Cardiac fibroblast (primary cell): Measurements from ENCODE around the gene PRKG2.
A peak's percentile ranks its signal among the peaks of the same experiment; 100 is the strongest.
"Not testable (repeated sequence)": the region's sequence is repeated elsewhere in the genome, so short reads cannot be mapped to it uniquely, and the experiment has no call there.

Experiments
- DNase-seq, 2 donors: peaks; one replicate each; pipeline versions ENCODE4 v3.0.0 to v3.0.0-alpha.2; 2010; ENCODE audit warnings: low read depth in 2 of 2
- H3K4me3 ChIP-seq, 2 donors: replicated peaks in 1 of 2; 1 replicate in 1 of 2; 2 replicates in 1 of 2; pipeline ENCODE4 v1.5.1; 2011; ENCODE audit warnings: low read depth in 2 of 2, low read length in 2 of 2, mild to moderate bottlenecking in 2 of 2, moderate library complexity in 1 of 2
- CTCF ChIP-seq: IDR thresholded peaks from one replicate; pipeline ENCODE4 v1.5.1; 2011; ENCODE audit warnings: low read depth, mild to moderate bottlenecking, low read length, inconsistent platforms

The PRKG2 gene

DNA sequence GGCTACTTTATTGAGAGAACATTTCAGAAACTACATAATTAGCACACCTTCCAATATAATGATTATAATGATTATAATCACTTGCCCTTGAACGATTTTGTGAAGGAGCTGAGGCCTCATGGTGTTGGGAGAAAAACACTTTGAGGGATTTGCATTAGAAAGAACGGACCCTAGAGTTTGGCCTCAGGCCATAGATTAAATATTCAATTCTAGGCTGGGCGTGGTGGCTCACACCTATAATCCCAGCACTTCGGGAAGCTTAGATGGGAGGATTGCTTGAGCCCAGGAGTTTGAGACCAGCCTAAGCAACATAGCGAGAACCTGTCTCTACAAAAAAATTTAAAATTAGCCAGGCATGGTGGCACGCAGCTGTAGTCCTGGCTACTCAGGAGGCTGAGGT is 12.9 kb upstream of the PRKG2 start:
- H3K4me3 ChIP-seq = no peak overlapping the region
- DNase-seq = no peak
- TF ChIP-seq CTCF = no peak

DNA sequence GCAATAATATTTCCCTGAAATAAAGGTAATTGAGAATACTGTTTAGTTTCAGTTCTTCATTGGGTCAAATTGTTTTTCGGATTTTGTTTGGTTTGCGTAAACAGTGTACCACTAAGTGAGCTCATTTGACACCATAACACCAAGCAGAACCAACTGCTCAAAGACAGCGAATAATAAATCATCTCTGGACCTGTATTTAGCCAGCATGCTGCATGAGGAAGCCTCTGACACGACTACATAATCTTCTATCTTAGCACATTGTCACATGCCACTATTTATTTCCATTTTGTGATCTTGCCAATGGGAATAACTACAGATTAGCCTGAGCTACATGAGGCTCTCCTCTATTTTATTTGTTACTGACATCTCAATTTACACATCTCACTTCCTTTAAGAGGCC is 12.1 kb upstream of the PRKG2 start:
- no peak overlapping the region for H3K4me3 ChIP-seq
- TF ChIP-seq CTCF = no peak
- no peak for DNase-seq

- no peak for TF ChIP-seq CTCF
- no peak for DNase-seq
- H3K4me3 ChIP-seq = no peak overlapping the region
Observed at GRCh38 chr4:81225252-81225651, 10.2 kb upstream of the PRKG2 start.

DNA sequence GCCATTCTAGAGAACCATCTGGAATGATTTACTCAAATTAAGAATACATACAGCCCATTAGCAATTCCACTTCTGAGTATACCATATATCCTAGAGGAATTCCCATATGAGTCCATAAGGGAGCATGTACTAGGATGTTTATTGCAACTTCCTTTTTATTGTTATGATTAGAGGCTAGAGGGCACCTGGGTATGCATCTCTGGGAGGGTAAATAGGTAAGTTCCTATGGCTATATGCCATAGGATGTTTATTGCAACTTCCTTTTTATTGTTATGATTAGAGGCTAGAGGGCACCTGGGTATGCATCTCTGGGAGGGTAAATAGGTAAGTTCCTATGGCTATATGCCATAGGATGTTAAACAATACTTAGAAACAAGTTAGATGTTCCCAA is 7.1 kb upstream of the PRKG2 start:
- not testable (repeated sequence) for DNase-seq, H3K4me3 ChIP-seq

- peak; percentile 37 to 38 for DNase-seq
- no peak for TF ChIP-seq CTCF
- no peak overlapping the region for H3K4me3 ChIP-seq
Observed at GRCh38 chr4:81221303-81222081, 6.5 kb upstream of the PRKG2 start.

DNA sequence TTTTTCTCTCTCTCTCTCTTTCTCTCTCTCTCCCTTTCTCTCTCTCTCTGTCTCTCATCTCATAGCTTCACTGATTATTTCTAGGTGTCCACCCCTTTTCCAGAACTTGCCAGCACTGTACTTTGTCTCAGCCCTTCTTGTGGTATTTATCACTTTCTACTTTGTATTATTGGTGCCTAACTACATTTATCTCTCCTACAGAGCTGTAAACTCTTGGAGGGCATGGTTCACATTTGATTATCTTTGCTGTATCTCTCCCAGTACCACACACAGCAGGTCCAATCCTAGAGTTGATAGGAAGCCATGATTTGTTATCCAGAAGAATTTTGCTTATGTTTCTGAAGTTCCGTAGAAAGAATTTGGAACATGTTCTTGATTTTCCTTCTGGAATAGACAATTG is 5.2 kb upstream of the PRKG2 start:
- TF ChIP-seq CTCF = no peak
- no peak overlapping the region for H3K4me3 ChIP-seq

DNA sequence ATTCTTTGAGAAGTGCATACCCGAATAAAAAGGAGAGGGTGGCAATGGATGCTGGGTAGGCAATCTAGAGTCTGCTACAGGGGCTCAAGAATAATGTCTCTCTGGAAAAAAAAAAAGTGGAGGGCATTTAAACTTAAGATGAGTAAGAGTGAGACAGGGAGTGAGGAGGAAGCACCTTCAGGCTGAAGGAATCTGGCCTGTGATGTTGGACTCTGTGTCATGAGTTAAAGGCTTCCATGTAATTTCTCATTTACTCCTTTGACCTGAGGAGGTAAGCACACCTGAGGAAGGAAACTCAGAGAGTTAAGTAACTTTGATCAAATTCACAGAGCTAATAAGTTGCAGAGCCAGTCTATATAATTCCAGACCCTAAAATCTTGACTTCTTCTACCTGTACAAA is 3.2 kb upstream of the PRKG2 start:
- H3K4me3 ChIP-seq = no peak overlapping the region
- TF ChIP-seq CTCF = no peak
- no peak for DNase-seq

More for the DNA sequence above, 5.2 kb upstream of the PRKG2 start:
- DNase-seq = no peak
